Activated CD8-positive, alpha-beta memory T cell treated with anti-CD3 and anti-CD28 coated beads for 48 hours (primary cell): Measurements from ENCODE around the gene DCLRE1A.

Experiments used
- DNase-seq, 3 experiments: peaks; one replicate each; pipeline ENCODE4 v3.0.0-alpha.2; 2020; ENCODE audit warnings: low read depth in 2 of 3, low spot score in 2 of 3

DCLRE1A gene

DNA sequence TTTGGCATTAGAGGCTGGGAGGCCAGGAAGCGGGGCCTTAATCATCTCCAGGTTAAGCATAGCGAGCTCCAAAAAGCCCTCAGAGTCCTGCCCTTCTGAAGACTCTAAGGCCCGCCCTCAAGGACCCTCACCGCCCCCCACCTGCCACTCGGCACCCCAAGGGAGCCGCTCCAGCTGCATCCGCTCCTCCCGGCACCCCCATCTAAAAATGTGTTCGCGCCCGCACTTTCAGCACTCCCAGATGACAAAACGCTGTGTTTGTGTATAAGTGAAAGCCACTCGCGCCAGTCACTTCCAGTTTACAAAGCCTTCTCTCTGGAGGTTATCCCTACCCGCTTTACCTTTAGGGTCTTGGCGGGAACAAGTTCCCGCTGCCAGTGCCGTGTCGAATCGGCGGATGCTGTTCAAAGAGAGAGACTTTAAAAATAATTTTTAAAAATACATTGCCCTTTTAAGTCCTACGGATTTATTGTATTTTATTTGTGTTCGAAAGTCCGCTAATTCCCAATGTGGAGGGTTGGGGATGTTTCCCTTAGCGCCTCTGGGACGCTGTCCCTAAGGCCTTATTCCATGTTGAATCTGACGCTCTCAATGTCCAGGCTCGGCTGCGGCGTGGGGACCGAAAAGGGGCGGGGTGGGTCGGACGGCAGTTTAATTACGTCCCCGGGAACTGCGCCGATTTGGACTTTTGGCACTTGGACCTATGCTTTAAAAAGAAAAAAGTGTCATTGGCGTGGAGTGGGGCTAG, at the start of gene DCLRE1A, which contains the start of gene NHLRC2:
Gene DCLRE1A (minus strand): TSS at position 70 of the 748 bp plus-strand sequence. CDS start 900 bp downstream, outside the sequence.
Gene NHLRC2 (plus strand): TSS at position 649 of the 748 bp plus-strand sequence. CDS start 212 bp downstream, outside the sequence.
- peak; percentile 32 to 60 (median 42) for DNase-seq

DNA sequence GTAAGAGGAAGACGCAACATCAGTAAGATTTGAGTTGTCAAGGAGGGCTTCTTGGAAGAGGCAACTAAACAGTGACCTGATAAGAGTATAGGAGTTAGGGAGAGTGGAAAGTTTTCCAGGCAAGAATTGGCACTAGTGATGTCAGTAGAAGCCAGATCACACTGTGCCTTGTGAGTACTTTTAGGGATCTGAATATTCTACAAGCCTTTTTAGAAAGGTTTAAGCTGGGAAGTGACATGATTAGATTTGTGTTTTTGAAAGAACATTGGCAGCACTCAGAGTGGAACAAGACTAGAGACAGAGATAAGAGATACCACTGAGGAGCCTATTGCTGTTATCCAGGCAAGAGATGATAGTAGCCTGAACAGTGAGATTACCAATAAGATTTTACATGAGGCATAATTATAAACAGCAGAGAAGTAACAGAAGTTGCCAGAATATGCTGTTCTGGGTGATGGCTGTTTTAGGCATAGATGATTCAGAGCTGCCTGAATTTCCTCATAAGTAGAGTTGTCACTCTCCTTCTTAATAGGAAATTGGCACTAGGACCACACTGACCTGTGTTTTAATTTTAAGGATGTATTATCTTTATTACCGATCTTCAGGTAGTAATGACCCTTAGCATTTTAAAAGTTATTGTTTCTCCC, 46.2 kb upstream of the DCLRE1A start:
- DNase-seq, result no peak

DNA sequence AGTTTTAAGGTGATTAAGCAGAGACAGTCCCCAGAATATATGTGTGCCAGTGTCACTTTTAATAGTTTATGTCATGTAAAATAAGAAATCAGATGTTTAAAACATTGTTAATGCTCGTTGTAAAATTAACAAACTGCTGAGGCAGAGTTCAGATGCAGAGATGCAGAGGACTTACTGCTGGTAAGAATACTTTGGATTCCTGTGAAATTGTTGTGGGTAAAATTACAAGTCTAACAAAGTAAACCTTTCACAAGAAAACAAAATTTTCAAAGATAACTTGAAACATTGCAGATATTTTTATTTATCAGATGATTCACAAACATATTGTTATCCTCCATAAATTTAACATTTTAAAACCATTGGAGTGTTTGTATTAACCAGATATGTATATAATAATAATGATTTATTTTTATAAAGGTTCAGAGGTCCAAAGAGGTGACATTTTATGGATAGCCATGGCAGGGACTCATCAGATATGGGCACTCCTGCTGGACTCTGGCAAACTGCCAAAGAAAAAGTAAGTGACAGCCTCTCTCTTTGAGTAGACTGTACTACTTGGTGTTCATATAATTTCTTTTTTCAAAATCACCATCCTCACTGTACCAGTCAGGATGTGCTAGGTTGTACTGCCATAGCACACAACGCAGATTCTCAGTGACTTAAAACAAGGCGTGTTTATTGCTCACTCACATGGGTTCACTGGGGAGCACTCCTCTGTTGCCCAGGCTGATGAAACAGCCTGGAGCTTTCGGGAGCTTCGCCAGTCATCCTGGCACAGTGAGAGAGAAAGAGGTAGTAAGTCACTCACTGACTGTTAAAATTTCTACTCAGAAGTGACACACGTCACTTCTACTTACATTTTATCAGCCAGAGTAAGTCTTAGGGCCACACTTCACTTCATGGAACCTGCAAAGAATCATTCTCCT, 44.1 kb upstream of the DCLRE1A start:
- no peak for DNase-seq

DNA sequence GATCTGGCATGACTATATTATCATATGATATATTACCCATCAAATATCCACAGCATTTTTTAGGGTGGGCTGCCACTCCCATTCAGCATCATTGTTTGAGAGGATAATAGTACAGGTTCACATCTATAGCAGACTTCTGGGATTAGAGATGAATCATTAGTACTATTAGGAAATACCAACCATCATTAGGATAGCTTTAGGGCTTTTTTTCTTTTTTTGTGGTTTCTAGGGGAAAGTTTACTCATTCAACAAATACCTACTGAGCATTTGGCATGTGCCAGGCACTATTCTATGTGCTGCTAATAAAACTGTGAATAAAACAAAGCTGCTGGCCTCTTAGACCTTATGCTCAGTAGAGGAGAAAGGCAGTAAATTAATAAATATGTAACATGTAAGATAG, 41.1 kb upstream of the DCLRE1A start:
- no peak for DNase-seq

DNA sequence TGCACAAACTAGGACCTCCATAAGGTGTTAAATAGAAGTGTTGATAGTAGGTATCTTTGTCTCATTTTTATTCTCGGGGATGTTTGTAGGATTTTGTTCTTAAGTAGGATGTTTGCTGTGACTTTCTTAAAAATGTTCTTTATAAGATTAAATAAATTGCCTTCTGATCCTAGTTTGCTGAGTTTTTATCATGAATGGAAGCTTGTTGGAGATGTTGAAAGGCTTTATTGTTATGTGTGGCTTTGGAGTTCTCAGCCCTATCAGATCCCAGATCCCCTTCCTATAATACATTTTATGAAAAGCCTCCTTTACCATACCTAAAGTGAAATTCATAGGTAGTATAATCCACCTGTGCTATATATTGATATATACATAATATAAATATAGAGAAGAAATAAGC, 40.7 kb upstream of the DCLRE1A start:
- DNase-seq, result no peak

DNA sequence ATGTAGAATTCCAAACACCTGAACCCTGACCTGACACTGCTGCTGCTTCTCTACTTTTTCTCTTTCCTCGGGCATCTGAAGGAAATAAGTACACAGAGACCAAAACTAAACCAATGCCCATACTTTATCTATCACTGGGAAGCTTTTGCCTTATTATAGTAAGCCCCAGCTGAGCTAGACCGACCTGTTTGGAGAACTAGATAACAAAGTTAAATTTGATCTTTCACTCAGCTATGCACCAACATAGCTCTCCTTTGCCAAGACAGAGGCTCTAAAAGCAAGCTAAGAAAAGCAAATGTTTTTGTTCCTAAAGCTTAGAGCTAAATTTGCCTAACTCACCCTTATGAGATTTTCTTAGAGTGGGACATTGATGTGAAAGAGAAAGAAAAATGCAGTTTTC, 39.7 kb upstream of the DCLRE1A start:
- DNase-seq, result no peak

DNA sequence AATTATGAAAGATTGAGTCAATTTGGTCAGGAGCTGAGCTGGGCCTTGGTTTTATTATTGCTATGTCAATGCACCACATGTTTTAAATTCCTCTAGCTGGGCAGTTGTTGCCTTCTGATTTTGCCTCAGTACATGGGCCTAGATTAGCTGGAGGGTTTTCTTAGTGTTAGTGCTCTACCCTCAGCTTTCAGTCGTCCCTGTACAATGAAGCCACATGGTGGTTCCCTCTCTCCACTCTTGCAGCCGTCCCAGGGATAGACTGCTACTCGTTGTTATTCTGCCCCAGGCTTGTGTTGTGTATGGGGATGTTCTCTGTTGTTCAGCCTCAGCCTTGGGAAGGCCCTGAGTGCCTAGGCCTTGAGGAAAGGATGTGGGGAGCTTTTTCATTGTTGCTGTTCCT, 37.6 kb upstream of the DCLRE1A start:
- no peak for DNase-seq

DNA sequence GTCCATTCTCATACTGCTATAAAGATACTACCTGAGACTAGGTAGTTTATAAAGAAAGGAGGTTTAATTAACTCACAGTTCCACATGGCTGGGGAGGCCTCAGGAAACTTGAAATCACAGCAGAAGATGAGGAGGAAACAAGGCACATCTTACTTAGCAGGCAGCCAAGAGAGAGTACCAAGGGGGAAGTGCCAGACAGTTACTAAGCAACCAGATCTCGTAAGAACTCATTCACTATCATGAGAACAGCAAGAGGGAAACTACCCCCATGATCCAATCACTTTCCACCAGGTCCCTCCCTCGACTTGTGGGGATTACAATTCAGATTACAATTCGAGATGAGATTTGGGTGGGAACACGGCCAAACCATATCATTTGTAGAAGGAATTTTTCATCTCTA, 36.9 kb upstream of the DCLRE1A start:
- no peak for DNase-seq

DNA sequence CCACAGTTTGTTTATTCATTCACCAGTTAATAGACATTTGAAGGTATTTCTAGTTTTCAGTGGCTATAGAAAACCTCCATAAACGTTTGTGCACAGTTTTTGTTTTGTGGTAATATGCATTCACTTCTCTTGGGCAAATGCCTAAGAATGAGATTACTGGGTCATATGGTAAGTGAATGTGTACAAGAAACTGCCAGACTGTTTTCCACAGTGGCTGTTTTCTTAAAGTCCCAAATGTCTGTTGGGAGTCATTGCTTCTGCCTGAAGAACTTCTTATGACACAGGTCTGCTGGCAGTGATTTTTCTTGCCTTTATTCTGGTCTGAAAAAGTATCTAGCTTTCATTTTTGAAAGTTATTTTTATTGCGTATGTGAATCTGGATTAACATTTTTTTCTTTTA, 36.0 kb upstream of the DCLRE1A start:
- no peak for DNase-seq

DNA sequence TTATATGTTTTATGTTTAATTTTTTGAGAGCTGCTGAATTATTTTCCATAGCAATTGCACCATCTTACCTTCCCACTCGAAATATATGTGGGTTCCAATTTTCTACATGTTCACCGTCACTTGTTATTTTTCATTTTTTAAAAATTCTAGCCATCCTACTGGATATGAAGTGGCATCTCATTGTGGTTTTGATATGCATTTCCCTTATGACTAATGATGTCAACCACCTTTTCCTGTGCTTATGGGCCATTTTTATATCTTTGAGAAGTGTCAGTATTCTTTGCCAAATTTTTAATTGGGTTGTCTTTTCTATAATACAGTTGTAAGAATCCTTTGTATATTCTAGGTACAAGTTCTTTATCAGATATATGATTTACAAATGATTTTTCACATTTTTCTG, 28.4 kb upstream of the DCLRE1A start:
- no peak for DNase-seq

DNA sequence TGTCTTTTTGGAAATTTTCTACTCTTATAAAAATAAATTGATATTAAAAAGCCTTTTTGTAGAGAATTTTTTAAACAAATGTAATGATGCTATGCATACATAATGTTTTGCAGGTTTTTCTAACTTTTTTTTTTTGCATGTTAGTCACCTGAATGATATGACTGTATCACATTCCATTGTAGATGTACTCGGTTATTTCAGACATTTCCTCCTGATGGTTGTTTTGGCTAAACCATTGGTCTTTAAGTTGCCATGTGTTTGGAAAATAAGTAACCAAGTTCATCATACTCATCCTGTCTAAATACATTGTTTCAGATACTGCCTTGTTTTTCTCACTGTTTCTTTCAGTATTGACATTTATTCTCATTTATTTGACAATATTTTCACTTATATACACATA, 26.4 kb upstream of the DCLRE1A start:
- DNase-seq, result no peak

DNA sequence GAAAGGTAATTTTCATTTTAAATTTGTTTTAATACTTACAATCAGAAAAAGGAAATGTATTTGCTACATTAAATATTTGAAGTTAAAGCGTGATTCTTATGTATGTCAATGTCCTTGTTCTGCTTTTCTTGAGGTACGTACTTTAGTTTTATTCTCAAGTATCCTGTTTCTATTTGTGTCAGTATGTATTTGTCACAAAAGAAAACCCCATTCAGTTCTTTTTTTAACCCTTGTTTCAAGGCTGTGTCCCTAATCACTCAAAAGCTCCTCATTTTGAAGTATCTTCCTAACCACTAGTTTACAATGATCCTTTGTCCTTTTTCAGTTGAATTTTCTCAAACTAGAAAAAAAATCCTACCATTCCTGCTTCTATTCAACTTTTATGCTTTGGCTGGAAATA, 25.8 kb upstream of the DCLRE1A start:
- DNase-seq, result no peak

DNA sequence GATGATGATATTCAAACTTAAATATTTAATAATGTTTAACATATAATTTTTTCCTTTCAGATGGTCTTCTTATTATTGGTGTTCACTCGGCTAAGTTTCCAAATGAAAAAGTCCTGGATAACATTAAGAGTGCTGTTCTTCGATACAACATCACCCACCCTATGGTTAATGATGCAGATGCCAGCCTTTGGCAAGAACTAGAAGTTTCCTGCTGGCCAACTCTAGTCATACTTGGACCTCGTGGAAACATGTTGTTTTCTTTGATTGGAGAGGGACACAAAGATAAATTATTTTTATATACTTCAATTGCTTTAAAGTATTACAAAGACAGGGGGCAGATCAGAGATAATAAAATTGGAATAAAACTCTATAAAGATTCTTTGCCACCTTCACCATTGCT, 22.6 kb upstream of the DCLRE1A start:
- DNase-seq, result no peak

DNA sequence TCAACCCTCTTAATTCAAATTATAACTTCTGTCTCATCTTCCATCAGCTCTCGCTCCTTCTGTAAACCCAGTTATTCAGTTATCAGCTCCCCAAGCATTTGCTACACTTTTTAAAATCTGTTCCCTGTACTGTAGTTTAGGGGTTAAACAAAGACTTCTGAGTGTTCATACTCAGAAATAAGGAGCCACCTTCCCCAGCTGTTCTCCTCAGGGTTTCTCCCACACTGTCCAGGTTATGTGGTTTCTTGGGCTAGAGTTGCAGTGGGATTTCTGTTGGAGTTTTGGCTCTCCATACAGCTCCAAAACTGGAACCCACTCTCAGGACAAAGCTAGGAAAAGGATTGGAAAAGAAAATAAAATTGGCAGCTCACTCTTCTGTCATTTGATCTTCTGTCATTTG, 21.3 kb upstream of the DCLRE1A start:
- DNase-seq, result no peak

DNA sequence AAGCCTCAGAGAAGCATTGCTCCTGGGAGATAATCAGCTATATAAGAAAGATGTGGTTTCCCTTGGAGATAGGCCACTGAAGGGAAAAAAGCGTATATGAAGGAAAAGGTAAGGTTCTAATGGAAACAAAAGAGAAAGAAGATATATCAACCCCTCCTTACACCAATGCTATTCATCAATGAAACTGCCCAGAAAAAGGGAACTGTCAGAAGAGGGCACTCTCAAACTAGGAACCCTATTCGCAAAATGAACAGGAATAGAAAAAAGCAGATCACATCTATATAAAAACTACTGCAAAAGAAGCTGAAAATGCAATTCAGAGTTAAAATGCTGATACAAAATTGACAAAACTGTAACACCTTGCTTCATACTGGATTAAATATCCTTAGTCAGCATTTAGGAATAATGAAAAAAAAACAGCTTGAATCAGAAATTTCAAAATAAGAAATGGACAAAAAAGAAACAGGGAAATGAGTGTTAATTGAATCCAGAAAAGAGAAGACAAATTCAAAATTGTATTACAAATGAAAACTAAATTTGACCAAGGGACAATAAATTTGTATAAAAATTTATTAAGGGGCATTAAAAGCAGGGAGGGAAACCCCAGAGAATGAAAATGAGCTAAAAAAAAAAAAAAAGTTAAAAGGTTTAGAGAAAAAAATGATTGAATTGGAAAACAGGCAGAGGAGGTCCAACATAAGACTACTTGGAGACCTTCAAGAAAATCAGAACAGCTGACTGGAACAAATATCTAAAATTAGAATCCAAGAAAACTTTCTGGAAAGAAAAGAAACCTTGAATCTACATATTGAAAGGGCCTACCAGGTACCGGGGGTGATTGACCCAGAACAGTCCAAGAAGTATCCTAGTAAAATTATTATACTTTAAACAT, 18.5 kb upstream of the DCLRE1A start:
- DNase-seq, result no peak

DNA sequence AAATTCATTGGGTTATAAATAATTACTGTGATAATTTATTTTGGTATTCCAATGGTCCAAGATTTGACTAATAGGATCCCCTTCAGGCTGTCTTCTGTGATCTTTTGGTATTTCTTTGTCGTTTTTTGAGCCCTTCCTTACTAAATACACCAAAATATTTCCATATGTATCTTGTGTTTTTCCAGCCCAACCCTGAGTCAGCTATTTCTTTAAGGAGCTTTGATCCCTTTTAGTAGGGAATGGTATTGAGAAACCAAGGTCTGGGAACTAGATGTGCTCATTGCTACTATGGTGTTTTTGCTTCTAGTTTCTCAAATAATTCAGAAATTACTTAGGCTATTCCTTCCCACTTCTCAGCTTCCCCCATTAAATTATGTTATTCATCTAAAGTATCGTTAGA, 15.9 kb upstream of the DCLRE1A start:
- DNase-seq, result no peak

DNA sequence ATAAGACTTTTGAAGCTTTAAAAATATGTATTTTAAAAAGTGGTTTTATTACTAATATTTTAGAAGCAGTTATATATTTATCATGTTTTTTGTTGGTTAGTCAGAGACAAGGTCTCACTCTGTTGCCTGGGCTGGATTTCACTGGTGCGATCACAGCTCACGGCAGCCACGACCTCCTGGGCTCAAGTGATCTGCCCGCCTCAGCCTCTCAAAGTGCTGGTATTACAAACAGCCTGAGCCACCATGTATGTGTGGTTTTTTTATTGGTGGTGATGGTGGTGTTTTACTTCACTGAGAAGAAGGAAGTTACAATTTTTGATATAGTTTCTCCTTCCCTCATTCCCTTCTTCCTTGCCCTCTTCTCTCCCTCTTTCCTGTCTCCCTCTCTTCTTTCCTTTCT, 14.0 kb upstream of the DCLRE1A start:
- no peak for DNase-seq

DNA sequence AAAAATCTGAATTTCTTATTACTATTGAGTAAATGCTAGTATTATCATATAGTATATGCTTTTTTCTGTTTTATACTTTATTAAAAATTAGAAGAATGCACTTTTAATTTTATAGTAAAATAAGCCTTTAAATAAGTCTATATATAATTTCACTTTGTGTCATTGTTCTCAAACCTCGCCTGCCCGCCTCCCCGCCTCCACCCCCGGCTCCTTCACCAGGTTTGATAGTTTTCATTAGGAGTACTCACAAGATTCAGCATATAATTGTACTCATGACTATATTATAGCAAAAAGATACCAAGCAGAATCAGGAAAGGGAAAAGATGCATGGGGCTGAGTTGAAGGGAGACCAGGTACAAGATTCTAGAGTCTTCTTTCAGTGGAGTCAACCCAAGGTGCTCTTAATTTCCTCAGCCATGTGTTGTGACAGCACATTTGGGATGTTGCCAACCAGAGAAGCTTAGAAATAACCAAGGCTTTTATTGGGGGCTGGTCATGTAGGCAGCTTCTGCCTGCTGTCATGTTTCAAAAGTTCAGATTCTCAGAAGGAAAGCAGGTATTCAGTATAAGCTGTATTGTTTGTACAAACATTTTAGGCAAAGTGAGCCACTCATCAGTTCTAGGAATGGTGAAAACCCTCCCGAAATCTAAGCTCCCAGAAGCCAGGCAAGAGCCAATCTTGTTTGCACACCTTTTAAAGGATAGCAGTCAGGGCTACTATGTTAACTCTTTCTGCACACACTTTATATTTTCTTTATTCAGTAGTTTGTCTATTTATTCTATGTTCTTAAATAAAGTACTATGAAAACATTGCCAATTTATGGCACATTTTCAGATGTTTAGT, 12.9 kb upstream of the DCLRE1A start:
- DNase-seq, result no peak

DNA sequence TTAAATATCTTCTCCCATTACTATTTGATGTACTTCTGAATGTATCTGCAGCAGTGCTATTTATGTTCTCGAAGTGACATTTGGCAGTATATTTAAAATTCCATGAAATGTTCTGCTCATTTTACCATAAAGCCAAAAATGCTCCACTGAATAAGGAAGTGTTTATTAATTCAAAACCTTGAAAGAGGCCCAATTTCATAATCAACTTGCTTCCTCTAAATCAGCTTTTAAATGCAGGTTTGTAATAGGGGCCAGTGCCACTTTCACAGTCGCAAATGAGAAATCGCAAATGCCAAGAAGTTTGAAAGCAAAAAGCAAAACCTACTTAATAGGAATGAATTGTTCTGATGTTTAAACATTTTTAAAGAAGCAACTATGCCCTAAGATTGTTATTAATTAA, 12.0 kb upstream of the DCLRE1A start:
- DNase-seq, result no peak

DNA sequence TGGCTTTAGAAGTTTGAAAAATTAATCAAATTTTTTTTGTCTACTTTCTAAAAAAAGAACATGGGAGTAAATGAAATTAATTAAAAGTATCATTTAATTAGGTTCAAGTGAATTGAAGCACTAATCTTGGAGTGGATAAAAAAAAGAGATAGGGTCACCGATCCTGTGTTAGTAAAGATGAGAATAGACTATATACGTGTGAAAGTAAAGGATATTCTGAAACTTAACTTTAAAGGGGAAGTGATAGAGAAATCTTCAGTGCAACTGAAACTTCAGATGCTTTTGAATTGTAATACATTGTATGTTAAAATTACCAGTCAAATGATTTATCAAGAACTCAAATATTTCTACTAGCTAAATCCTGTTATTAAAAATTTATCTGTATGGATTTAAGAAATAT, 5.4 kb upstream of the DCLRE1A start:
- DNase-seq, result no peak
